Fibroblast of gingiva (primary cell): ENCODE measurements around the gene JAK1.

Source experiments
- DNase-seq: peaks from one replicate; pipeline ENCODE4 v3.0.0-alpha.2; 2011; ENCODE audit warnings: low read depth

JAK1 gene

DNA sequence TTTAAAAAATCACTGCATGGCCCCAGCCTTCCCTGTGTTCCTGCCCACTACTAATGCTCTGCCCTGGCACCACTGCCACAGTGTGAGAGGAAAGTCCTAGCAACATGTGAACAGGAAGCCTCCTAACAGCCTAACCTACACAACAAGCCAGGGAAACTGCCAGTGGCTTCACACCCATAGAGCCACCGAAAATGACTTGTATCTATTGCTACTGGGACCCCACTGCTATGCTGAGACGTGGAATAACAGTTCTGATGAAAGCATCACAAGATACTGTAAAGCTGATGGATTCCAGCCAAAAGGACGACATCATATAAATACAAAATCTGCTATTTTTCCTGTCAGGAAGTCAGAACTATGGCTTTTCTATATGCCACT lies 74.9 kb downstream of the JAK1 start:
- no peak for DNase-seq

DNA sequence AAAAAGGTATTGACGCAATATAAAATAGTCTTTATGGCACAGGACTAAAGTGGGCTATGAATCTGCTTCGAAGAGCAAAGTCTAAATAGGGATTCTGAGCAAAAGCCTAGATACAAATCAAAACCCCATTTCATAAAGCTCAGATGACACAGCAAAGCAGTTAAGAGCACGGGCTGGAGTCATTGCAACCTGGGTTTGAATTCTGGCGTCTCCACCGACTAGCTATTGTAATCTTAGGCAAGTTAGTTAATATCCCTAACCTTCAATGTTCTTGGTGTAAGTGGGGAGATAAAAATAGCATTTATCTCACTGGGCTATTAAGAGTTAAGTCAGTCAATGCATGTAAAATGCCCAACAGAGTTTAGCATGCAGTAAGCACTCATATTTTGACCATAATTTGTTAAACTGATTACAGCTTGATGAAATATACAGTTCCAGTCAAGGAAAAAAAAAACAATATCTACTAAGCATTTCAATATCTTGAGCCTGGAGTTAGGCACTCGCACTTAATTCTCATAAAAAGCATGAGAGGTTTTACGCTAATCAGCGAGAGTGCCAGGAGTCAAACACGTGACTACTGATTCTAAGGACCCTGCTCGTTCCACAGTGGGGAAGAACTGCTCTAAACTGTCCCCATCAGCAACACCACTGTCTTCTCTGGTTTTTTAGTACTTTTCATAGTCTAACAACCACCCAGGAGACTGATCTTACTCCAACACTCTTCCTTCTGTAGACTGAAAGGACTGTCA lies 75.5 kb downstream of the JAK1 start:
- no peak for DNase-seq

DNA sequence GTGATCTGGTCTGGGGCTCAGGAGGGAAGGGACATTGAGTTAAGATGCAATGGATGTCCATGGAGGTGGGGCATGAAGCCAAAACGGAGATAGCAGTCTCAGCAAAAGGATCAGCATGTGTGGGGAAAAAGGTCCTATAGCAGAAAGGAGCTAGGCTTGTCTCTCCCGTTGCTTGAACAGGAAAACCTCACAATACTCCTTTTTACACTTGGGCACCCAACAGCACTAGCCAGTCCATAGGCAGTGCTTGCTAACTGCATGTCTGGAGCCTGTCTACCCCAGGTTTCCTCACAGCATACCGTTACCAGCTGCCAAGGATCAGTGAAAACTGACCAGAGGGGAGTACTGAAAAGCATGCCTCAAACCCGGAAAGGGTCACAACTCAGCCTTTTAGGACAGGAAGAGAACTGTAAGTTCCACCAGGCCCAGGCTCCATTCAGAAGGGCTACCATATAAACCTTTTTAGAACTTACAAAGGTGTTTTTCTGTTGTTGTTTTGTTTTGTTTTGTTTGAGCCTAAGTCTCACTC lies 78.6 kb downstream of the JAK1 start:
- no peak for DNase-seq

DNA sequence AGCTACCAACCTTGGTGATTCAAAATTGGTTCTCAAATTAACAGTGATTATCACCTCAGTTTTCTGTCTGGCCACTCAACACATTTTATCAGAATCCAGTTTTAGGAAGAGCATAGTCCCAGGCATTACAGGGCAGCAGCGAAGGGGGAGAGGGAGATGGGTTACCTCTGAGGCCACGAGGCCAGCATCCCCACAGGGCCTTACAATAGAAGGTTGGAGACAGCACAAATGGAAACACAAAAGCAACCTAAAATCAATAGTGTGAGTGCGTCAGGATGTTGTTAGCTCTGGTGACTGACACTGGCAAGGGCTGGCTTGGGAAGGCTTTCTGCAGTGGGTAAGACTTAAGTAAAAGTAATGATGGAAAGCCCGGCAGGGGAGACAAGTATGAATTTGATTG lies 79.5 kb downstream of the JAK1 start:
- DNase-seq, result no peak

DNA sequence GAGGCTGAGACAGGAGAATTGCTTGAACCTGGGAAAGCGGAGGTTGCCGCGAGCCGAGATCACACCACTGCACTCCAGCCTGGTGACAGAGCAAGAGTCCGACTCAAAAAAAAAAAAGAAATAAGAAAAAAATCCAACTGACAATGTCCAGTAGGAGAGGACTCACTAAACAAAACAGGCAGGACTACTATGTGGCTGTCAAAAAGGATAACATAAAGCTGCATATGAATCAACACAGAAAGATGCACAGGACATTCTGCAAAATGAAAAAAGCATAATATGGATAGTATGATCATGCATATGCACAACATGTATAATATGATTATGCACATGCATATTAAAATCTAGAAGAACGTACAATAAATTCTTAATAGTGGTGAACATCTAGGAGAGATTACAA lies 80.7 kb downstream of the JAK1 start:
- DNase-seq, result no peak

DNA sequence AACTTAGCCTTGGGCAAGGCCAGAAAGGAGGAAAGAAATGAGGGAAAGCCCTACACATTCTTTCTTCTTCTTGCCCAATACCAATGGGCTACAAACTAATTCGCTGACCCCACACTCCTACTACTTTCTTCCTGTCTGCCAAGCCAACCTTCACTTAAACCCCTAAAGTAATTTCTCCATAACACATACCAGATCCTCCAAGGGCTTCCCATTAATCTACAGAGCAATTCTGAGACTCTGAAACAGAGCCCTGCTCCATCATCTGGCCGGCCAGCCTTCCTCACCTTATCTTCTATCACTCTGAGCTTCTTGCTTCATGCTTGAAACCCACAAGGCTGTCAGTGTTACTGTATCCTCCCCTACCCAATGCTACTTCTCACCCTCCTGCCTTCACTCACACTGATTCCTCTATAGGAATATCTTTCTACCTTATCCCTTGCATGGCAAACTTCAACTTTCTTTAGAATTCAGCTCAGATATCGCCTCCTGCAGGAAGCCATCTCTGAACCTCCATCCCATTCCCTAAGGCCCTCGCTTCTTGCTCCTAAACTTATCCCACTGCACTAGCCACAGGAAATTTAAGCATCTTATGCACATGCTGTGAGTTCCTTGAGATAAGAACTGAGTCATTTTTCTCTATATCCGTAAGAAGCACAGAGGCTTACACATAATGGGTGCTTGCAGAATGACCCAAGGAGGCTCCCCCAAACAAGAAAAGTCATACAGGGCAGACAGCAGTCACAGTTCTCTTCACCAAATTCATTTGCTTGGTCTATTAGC lies 81.9 kb downstream of the JAK1 start:
- DNase-seq, result no peak

DNA sequence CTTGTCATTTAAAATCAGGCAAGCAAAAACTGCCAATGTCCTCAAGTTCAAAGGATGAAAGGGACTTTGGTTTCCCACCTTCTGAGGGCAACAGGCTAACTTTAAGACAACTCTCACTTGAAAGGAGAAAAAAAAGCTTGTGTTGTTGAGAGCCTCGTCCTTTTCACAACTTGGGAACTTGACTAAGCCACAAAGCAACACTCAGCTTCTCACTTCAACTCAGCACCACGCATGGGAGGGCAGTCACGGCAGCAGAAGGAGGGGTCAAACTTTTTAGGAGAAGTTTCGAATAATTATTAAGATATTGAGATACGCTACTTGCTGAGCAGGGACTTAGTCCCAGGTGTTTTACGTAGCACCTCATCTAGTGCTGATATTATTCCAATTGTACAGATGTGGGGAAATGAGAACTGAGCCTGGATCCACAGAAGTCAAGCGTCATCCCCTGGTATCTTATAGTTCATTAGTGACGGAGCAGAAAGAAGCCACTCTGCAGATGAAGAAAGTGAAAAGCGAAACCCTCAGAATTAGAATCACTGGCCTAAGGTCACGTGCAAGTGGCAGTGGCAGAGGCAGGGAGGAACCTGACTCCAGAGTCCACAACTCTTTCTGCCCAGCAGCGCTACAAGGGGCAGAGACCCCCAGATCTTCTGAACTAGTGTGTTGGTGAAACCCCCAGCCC lies 83.6 kb downstream of the JAK1 start:
- DNase-seq, result no peak

DNA sequence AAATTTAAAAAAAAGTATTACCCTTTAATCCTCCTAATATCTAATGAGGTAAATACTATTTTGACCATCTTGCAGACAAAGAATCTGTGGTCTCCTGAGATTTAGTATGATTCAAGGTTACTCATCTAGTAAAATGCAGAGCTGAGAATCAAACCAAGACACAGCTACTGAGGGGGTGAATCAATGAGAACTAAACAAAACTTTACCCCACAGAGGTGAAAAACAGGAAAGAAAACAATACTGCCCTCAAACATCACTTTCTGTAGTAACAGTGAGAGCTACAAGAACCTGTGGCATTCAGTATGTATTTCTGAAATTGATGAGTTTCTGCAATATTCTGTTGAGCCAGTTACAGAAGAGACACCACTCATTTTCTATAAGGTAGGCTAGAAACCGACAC lies 85.1 kb downstream of the JAK1 start:
- no peak for DNase-seq

DNA sequence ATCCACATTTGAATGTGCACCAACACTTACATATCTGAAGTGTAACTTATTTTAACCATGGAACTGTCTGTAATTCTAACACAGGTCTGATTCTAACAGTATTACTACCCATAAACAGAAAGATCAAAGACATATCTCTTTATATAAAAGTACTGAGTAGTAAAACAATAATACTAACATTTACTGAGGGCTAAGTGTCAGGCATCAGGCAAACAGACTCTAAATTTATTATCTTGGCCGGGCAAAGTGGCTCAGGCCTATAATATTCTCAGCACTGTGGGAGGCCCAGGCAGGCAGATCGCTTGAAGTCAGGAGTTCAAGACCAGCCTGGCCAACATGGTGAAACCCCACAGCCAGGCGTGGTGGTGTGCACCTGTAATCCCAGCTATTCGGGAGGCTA lies 85.9 kb downstream of the JAK1 start:
- no peak for DNase-seq

DNA sequence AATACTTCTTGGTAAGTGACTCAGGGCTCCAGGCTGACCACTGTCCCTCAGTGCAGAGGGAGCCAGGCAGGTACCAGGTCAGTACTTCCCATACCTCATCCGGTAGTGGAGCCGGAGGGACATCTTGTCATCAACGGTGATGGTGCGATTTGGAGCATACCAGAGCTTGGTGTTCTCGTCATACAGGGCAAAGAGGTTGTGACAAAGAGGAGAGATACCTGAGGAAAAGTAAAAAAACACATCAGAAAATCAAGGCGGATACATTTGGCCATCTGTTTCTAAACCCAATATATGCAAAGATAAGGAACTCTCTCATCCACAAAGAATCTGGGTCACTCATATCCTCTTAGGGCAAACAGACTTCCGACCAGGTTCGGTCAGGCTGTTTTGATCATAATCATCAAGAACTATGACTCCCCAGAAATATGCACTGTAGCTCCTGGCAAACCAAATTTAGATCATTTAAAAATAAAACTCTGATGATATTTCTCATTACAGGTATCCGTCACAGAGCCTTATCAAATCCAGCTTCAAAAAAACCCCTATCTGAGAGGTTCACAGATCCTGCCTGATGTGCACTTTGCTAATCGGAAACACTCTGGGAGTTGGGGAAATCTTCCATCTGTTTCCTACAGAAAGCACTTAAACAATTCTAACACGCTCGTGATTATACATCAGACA lies 87.3 kb downstream of the JAK1 start:
- no peak for DNase-seq

DNA sequence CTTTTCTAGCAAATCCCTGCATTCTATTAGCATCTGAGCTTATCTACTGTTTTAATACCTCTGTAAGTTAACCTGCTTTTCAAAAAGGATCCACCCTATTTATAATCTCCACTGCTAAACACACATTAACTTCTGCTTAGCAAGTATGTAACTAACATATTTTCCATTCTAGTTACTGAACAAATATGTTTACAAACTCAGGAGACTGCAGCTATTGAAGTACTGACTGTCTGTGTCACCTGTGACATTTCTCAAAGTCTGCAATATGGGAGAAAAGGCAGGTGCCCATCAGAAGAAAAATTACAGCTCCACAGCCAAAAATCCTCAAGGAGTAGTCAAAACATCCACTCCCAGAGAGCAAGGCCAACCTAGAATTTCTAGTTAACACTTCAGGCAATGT lies 88.3 kb downstream of the JAK1 start:
- no peak for DNase-seq

DNA sequence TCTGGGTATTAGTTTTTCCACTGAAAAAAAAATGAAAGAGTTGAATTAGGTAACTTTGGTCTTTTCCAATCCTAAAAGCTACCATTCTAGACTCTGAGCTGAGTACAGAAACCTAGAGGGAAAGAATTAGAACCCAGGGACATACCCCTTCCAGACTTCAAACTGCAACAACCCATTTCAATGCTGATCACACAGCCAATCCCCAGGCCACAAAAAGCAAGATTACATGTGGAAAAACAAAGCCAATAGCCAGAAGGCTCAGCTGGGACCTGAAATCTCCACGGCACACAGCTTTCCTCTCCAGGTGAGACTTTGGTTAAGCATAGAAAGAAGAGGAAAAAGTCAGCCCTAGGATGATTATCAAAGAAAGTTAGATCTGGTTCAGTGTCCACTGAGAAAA lies 88.8 kb downstream of the JAK1 start:
- DNase-seq, result no peak

DNA sequence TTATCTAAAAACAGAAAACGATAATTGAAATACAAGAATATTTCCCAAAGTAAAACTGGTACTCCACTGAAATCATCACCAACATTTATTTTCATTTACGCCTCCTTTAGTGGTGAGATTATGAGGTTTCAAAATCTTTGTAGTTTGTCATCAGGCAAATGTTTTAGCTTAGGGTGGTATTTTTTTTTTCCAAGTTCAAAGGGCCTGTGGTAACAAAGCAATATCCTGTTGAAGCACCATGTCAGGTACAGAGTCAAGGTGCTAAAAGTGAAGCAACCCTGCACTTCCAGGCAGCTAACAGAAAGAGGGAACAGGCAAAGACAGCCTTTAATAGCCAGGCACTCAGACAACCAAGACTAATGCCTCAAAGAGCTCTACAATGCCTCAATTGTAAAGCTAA lies 89.2 kb downstream of the JAK1 start:
- no peak for DNase-seq

DNA sequence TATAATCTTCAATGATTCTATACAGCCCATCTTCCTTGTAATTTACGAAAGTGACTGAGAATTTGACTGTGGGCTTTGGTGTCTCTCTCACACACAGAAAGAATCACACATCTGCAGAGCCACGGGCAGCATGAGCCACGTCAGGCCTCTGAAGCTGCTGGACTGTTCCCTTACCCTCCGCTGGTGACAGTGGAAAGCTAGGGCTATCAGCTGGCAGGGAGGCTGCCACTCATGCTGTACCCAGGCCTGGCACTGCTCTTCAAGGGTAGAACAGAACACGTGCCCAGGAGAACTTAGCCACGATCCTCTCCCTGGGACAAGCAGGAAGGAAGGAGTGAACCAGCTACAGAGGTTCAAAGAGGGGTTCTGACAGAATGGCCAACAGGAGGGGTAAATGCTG lies 90.7 kb downstream of the JAK1 start:
- no peak for DNase-seq

DNA sequence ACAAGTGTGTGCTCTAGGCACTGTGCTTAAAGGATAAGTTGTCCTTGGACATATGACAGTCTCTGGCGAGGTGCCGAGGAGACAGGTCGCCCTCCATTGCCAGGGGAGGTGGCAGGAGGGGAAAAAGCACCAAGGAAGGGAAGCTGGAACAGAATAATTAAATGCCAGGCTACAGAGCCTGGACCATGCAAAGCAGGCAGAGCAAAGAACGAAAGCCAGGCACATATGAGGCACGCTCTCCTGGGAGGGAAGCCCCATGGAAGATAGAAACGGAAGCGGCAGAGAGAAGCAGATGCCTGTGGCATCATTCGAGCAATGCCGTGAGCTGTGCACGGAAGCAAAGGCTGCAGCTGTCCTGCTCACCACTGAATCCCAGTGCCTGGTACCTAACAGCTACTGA lies 91.2 kb downstream of the JAK1 start:
- no peak for DNase-seq

DNA sequence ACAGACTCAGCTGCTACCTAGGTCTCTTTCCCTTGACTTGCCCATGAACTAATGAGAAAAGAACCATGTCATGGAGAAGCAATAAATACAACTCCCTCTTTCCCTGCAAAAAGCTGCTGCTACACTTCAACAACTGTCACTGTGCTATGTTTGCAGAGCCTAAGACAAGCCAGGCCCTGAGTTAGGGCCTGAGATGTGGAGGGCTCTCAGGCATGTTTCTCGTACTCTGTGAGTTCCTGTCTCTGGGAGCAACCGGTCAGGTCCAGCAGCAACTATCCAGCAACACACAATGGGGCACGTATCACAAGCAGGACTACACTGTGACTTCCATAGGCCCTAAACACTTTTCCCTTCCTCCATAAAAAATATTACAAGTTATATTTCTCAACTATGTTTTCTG lies 91.7 kb downstream of the JAK1 start:
- DNase-seq, result no peak

DNA sequence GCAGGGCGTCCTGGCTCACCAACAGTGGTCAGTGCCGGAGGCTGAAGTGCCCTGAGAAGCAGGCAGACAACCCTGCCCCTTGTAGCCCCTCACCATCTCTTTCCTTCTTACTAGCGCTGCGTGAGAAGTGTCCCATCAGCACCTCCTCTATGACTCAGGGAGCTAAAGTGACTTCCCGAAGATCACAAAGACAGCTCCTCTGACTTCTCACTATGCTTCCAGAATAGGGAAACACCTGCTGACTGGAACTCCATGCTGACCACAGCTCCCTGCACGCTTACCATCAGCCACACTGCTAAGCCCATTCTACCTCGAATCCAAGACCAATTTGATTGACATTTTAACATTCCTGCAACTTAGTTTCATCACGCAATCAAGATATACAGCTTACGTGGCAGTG lies 92.8 kb downstream of the JAK1 start:
- DNase-seq, result no peak

DNA sequence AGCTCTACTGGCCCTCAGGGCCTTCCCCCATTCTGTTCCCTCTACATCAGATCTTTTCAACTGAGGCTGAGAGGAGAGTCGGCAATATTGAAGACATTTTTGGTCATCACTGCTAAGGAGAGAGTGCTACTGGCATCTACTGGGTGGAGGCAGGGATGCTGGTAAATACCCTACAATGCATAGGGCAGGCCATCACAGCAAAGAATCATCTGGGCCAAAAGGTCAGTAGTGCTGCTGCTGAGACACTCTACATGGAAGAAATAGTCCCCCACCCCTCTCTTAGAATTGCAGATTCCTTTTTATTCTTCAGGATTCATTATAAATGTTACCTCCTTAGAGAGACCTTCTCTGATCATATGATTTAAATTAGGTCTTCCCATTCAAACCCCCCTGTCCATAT lies 94.3 kb downstream of the JAK1 start:
- no peak for DNase-seq

DNA sequence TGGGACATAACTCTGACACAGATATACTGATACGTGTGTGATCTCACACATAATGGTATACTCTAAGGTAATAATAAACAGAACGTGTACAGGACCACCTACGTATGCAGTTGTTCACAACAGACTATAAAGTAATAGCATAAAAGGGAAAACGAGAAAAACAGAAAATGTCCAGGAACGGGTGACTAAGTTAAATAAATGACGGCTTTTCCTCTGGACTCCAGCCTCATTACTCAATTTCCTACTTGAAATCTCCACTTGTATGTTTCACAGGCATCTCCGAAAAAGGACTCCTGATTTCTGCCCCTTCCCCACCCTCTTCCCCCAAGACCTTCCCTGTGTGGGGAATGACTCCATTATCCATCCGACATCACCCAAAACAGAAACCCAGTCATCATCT lies 95.1 kb downstream of the JAK1 start:
- no peak for DNase-seq

DNA sequence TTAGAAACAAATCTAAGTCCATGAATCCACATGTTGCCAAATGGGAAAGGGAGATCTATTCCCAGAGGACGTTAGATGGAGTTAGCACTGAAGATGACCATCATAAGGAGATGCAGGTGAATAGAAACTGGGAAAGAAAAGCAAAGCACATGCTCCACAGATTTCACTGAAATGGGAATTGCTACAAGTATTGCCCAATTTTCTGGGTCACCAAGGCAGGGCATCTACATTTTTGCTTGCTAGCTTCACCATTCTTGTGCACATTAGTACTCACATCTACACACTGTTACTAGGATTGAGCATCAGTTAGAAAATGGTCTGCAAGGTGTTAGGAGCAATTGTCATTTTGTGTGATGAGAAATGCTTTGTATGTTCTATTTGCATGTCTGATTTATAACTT lies 99.1 kb downstream of the JAK1 start:
- DNase-seq, result peak; percentile 46

DNA sequence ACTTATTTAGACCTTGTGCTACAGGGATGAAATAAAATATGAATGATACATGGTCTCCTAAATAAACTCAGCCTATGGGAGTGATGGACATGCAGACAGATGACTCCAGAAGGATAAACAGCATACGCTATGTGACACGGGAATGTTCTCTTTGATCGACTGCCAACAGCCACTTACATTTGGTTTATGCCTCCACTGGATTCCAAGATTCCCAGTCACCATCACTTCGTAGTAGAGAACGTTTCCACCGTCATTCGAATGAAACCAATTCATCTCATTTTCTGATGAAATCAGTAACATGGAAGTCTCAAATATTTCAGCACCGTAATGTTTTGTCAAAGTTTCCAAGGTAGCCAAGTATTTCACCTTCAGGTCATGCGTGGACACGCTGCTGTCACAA lies 99.7 kb downstream of the JAK1 start:
- DNase-seq, result no peak

DNA sequence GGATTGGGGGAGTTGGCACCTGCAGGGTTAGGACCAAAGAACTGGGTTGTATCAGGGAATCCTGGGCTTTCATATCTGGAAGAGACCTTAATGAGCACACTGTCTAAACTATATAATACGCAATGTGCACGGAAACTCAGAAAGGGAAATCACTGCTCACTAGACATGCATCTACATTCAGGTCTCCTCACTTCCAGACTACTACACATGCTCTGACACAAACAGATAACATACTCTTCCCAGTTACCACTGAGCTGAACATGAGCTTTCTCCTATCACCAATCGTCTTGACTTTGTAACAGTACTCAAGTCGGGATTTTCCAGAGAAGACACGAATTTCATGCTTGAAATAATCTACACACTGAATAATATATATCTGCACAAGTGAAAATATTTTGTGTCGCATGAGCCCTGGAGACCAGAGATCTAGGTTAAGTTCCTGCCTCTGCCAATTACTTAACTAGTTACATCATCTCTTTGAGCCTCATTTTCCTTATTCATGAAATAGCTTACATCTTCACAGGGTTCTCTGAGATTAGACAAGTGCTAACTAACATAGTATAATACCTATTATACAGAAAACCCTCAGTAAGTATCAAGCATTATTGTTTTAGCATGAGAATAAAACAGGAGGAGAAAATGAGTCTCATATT lies 101.1 kb downstream of the JAK1 start:
- no peak for DNase-seq
